ENCODE data around the gene PPFIA4.

DNA sequence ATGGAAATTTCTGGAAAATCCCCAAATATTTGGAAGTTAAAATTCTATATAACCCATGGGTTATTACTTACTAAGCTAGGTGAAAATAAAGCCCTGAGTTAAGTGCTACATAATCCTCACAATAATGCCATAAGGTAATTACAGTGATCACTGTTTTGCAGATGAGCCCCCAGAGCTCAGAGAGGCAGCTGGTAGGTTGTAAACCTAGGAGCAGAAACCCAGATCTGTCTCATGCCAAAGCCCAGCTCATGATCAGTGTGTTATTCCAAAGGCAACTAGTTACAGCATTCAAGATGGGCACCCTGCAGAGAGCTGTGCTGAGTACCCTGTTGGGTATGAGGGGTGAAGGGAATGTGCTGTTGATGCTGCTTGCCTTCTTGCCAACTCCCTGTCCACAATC lies 70.3 kb downstream of the PPFIA4 start:
- TF ChIP-seq, protein P1, sequence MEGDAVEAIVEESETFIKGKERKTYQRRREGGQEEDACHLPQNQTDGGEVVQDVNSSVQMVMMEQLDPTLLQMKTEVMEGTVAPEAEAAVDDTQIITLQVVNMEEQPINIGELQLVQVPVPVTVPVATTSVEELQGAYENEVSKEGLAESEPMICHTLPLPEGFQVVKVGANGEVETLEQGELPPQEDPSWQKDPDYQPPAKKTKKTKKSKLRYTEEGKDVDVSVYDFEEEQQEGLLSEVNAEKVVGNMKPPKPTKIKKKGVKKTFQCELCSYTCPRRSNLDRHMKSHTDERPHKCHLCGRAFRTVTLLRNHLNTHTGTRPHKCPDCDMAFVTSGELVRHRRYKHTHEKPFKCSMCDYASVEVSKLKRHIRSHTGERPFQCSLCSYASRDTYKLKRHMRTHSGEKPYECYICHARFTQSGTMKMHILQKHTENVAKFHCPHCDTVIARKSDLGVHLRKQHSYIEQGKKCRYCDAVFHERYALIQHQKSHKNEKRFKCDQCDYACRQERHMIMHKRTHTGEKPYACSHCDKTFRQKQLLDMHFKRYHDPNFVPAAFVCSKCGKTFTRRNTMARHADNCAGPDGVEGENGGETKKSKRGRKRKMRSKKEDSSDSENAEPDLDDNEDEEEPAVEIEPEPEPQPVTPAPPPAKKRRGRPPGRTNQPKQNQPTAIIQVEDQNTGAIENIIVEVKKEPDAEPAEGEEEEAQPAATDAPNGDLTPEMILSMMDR (IDR thresholded peaks at IDR 0.05; ENCODE audit: low read depth, low read length) = no peak
- TF ChIP-seq EZH2phosphoT487 (IDR thresholded peaks at IDR 0.05; ENCODE audit: low read depth) = no peak

Measured in OCI-LY3 (cell line).